Upper lobe of right lung (tissue), 1 donor: Measurements from ENCODE around the gene SMPDL3B. TPM values are rescaled to one million over a fixed set of nuclear protein-coding genes. Genes with fewer than 3 reads are reported as not detected.

Source experiments
- ATAC-seq: fragments of 200-7000 bp; cut with Tn5 transposase; one replicate; pipeline ENCODE4 v1.9.1; 2020; ENCODE audit warnings: mild to moderate bottlenecking, moderate library complexity
- DNase-seq: peaks from one replicate; pipeline ENCODE4 v3.0.0-alpha.2; 2020
- H3K27ac ChIP-seq: fragments of 200-600 bp; one replicate; pipeline ENCODE4 v1.8.0; 2022
- H3K27me3 ChIP-seq: fragments of 200-600 bp; one replicate; pipeline ENCODE4 v1.8.0; 2022; ENCODE audit warnings: mild to moderate bottlenecking
- H3K36me3 ChIP-seq: fragments of 200-600 bp; one replicate; pipeline ENCODE4 v1.8.0; 2022
- H3K4me1 ChIP-seq: fragments of 200-600 bp; one replicate; pipeline ENCODE4 v1.8.0; 2022
- H3K4me3 ChIP-seq: fragments of 200-600 bp; one replicate; pipeline ENCODE4 v1.8.0; 2022; ENCODE audit warnings: mild to moderate bottlenecking
- H3K9me3 ChIP-seq: fragments of 200-600 bp; one replicate; pipeline ENCODE4 v1.8.0; 2022
- CTCF ChIP-seq: fragments of 200-600 bp; IDR thresholded peaks from one replicate; pipeline ENCODE4 v1.8.0; 2022; ENCODE audit warnings: antibody characterized with exemption
- intact Hi-C: fragments of 100-400 bp; cut with DNase I; formaldehyde crosslinking; loops from one replicate; pipeline ENCODE4 v1.11.0; 2022
- total RNA-seq: library from RNA; stranded (reverse); fragmentation: NEBNext Ultra II Directional; extraction: Animal tissue kit (Norgen Biotek cat#: 25700); gene quantifications from one replicate; pipeline ENCODE4 v1.2.1, GENCODE V29; 2021
- donor health status: DM: no; HTN: yes; CAD: no; lungs with severe emphysema.

The SMPDL3B gene
- total RNA-seq, 1 donor from 2014 or later: 29.1 TPM

- Histone ChIP-seq H3K36me3 (no peaks in the 10 kb centered on the region), H3K27me3 (no peaks in the 10 kb centered on the region), H3K4me3 (no peak overlapping the region), H3K9me3 (no peaks in the 10 kb centered on the region), H3K27ac (no peak overlapping the region), H3K4me1 (peaks cover 3% of the 10 kb centered on the region)
- peak; percentile 31 for ATAC-seq
- no peak for TF ChIP-seq CTCF
- intact Hi-C loops: no loop called here
- no peak for DNase-seq
Measured at GRCh38 chr1:27931759-27932158, 3.0 kb upstream of the SMPDL3B start.

- Histone ChIP-seq H3K27ac (peak overlapping the region; percentile 78), H3K36me3 (no peaks in the 10 kb centered on the region), H3K4me3 (peak overlapping the region; percentile 42), H3K9me3 (no peaks in the 10 kb centered on the region), H3K27me3 (no peaks in the 10 kb centered on the region), H3K4me1 (peaks cover 3% of the 10 kb centered on the region)
- DNase-seq (no peak), ATAC-seq (no peak)
- no peak for TF ChIP-seq CTCF
- intact Hi-C loops: no loop called here
Measured at GRCh38 chr1:27935721-27936120, 921 bp downstream of the SMPDL3B start.

GRCh38 chr1:27936370-27936769 lies 1.6 kb downstream of the SMPDL3B start:
- H3K27ac ChIP-seq: no peak overlapping the region
- no peaks in the 10 kb centered on the region for H3K36me3 ChIP-seq
- peaks cover 3% of the 10 kb centered on the region for H3K4me1 ChIP-seq
- intact Hi-C loops: no loop called here
- TF ChIP-seq CTCF: no peak
- no peaks in the 10 kb centered on the region for H3K27me3 ChIP-seq
- peak overlapping the region; percentile 42 for H3K4me3 ChIP-seq
- DNase-seq (no peak), ATAC-seq (no peak)
- no peaks in the 10 kb centered on the region for H3K9me3 ChIP-seq

GRCh38 chr1:27937524-27937836 lies 2.7 kb downstream of the SMPDL3B start:
- intact Hi-C loops: no loop called here
- Histone ChIP-seq H3K36me3 (no peaks in the 10 kb centered on the region), H3K4me1 (peaks cover 3% of the 10 kb centered on the region), H3K27me3 (no peaks in the 10 kb centered on the region), H3K9me3 (no peaks in the 10 kb centered on the region), H3K27ac (no peak overlapping the region), H3K4me3 (no peak overlapping the region)
- DNase-seq (no peak), ATAC-seq (no peak)
- TF ChIP-seq CTCF: no peak

GRCh38 chr1:27938488-27938887 lies 3.7 kb downstream of the SMPDL3B start:
- no peaks in the 10 kb centered on the region for H3K9me3 ChIP-seq
- intact Hi-C loops: no loop called here
- DNase-seq (no peak), ATAC-seq (no peak)
- peaks cover 9% of the 10 kb centered on the region for H3K4me1 ChIP-seq
- no peak overlapping the region for H3K27ac ChIP-seq
- no peak overlapping the region for H3K4me3 ChIP-seq
- H3K27me3 ChIP-seq: no peaks in the 10 kb centered on the region
- no peaks in the 10 kb centered on the region for H3K36me3 ChIP-seq
- no peak for TF ChIP-seq CTCF

GRCh38 chr1:27940297-27940696 lies 5.5 kb downstream of the SMPDL3B start:
- ATAC-seq: peak; percentile 59

More at GRCh38 chr1:27940297-27940696, 5.5 kb downstream of the SMPDL3B start:
- intact Hi-C loops: no loop called here
- H3K4me1 ChIP-seq: peaks cover 11% of the 10 kb centered on the region
- no peaks in the 10 kb centered on the region for H3K9me3 ChIP-seq
- no peak overlapping the region for H3K4me3 ChIP-seq
- no peaks in the 10 kb centered on the region for H3K27me3 ChIP-seq
- no peak for DNase-seq
- no peaks in the 10 kb centered on the region for H3K36me3 ChIP-seq
- no peak overlapping the region for H3K27ac ChIP-seq
- peak; percentile 49 for TF ChIP-seq CTCF
